GM19324 (cell line): ENCODE results near the gene NRARP.

Experiments
- ATAC-seq: cut with Tn5 transposase; IDR thresholded peaks from one replicate; pipeline ENCODE4 v1.9.1; 2021; ENCODE audit warnings: mild to moderate bottlenecking, moderate library complexity; ENCODE audit not compliant: unreplicated experiment, low FRiP score

The NRARP gene

DNA sequence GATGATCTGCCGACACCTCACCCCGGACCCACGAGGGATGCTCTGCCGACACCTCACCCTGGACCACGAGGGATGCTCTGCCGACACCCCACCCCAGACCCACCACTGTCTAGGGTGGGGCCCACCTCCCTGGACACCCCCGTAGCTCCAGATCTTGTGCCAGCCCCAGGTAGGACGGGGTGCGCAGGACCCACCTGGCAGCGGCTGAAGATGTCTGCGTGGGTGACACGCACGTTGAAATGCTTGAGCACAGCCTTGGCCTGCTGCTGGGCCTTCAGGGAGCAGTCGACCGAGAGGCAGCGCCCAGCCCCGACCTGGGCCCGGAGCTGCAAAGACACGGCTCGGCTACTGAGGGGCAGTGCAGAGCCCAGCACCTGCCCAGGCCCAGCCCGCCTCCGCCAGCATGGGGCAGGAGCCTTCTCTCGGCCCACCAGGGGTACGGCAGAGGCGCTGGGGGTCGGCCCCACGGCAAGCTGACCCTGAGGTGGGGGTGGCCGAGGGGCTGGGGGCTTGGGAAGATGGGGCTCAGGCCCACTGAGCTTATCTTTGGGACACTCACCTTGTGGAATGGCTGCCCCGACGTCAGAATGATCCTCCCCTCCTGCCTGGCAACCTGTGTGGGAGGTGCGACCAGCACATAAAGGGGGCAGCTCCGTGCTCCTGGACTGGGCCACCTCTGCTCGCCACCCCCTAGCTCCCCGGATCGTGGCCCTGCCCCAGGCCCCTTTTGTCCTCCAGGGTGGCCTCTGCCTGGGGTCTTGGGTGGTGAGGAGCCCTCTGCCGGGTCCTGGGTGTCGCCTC, 21.7 kb upstream of the NRARP start:
- no peak for ATAC-seq

DNA sequence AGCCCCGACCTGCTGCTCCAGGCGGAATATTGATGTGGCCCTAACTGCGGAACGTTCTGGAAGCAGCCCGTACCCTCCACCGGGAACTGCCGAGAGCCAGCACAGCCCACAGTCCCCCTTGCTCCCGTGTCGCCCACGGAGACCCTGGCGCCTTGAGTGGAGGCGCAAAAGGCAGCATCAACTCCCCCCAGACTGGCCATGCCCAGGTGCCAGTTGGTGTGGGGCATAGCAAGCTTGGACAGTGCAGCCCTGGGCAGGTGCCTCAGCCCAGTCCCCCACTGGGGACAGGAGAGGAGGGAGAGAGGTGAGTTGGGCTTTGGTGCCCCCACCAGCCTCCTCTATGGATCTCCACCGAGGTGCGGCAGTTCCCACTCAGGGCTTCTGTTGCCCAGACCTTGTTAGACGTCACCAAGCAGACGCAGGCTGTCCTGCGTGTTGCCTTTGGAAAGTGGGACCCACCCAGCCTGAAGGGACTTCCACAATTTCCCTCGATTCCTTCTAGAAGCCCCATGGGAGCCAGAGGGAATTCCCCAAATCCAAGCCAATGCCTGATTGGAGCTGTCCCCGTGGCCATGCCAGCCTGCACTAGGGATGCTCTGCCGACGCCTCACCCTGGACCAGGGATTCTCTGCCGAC, 19.8 kb upstream of the NRARP start:
- no peak for ATAC-seq

DNA sequence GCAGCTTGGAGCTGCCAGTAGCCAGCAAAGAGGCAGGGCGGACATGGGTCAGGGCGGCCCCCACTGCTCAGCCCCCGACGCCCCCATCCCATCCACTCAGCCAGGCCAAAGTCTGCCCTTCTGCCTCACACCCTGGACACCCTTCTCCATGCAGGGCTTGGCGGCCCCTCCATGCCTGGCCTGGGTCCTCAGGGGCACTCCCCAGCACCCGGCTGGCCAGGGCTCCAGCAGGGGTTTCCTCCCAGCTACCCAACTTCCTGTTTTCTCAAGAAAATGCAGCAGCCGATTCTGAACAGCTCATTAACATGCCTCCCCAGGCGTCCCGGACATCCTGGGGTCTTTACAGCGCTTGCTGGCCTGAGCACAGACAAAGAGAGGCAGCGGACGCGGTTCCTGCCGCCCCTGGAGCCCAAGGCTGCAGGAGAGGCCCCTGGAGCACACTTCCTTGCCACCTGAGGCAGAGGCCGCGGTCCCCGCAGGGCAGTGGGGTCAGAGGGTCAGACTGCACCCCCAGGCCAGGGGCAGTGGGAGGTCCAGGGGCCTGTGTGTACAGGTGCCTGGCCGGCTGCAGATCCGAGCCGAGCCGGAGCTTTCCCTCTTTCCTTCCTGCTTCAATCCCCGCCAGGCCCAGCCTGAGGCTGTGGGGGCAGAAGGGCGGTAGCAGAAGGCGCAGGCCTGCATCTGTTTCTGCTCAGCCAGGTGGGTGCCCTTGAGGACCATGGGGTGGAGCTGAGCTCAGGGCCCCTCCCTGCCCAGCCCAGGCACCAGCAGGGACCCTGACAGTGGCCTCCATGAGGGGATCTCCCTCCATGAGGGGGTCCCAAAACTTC, 18.7 kb upstream of the NRARP start:
- ATAC-seq = no peak

DNA sequence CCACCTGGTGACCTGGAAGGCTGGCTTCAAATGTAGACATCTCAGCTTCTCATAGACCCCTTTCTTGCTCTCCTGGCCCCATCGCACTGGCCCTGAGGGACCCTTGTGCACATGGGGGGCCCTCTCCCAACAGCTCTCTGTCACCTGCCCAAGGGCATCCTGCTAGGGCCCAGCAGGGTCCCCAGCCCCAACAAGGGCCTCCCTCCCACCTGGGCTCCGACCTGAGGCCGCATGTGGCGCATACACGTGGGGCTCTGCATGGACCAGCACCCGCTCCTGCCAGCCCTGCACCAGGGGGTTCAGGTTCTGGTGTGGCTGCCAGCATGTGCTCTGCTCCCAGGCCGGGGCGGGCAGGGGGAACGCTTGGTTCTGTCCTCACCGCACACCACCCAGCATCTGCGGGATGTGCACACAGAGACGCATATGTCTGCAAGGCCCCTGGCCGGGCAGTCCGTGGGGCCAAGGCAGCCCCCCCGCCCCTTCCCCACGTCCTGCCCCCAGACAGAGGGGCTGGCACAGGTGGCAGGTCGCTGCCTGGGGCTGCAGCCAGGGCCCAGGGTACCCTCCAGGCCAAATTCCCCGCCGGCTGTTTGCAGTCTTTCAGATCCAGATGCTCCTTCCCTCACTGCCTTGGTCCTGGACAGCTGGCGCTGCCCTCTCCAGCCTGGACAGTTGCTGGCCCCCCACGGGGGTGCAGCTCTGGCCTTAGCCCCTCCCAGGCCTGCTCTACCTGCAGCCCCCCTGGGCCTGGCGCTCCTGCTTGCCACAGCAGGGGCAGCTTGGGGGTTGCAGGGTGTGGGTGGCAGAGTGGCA, 17.9 kb upstream of the NRARP start:
- ATAC-seq = no peak

DNA sequence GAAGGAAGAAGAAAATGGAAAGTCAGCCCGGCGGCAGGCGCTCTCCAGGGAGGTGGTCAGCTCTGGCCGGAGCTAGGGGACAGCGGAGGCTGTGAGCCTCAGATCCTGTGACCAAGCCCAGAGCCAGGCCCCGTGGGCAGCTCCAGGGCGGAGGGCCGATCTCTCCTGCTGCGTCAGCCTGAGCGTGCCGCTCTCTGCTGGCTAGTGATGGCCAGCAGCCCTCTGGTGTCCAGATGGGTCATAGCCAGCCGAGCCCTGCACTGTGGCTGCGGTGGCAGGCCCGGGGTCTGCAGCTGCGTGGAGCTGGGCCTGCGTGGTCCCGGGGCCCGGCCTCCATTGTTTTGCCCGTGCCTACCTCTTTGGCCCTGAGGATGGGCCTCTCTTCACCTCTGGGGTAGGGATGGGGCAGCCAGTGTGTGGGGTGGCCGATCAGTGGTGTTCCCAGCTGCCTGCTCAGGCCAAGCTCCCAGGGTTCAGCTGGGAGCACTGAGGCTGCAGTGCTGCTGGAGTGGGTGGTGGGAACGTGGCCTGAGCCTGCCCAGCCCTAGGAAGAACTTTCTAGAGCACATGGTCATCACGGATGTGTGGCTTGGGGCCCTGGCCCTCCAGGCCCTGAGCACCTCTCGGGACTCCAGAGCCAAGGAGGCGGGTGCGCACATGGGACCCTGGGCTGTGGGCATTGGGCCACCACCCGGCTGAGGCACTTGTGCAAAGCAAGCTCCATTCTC, 17.1 kb upstream of the NRARP start:
- ATAC-seq = no peak

DNA sequence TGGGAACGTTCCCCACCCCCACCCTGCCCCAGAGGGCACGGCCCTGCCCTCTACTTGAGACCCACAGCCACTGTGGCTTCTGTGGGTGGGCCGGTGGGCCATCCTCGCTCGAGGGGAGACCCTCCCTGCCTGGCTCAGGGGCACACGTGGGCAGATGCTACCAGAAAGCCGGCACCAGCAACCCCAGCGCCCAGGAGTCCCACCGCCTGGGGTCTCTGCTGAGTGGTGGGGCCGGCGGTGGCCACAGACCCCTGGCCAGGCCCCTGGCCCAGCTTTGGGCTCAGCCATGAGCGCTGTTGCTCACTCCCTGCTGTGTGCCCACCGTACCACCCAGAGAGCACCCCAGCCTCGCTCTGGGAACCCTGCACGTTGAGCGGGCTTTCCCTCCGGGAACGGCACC, 16.5 kb upstream of the NRARP start:
- ATAC-seq = no peak

DNA sequence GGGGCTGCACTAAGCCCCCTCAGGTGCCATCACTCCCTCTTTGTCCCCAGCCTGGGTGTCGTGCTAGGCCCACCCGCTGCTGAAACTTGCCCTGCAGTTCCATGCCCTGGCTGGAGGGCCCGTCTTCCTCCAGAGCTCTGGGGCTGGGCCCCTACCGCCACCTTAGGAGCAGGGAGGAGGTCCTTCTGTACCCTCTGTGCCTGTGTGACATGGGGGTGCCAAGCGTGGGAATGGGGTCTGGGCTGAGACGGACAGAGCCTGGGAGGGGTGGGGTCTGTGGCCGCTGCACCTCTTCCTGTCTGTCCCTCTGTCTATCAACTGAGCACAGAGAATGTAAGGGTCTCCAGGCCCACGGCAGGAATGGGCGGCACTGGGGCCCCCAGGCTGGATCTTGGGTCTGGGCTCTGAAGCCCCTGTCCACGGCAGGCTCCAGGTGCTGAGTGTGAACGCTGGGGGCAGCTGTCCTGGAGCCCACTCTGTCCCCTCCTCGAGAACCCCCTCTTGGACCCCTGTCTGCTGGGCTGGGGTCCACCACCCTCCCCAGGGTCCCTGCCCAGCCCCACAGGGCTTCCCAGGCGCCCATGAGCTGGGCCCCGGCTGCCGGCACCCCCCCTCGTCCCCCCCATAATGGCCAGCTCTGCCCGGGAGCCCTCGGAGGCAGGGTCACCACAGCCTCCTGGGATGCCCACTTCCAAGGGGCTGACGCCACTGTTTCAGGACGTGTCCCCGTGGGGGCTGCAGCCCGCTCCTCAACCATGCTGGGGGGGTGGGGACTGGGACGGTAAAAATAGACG, 15.8 kb upstream of the NRARP start:
- ATAC-seq = no peak

DNA sequence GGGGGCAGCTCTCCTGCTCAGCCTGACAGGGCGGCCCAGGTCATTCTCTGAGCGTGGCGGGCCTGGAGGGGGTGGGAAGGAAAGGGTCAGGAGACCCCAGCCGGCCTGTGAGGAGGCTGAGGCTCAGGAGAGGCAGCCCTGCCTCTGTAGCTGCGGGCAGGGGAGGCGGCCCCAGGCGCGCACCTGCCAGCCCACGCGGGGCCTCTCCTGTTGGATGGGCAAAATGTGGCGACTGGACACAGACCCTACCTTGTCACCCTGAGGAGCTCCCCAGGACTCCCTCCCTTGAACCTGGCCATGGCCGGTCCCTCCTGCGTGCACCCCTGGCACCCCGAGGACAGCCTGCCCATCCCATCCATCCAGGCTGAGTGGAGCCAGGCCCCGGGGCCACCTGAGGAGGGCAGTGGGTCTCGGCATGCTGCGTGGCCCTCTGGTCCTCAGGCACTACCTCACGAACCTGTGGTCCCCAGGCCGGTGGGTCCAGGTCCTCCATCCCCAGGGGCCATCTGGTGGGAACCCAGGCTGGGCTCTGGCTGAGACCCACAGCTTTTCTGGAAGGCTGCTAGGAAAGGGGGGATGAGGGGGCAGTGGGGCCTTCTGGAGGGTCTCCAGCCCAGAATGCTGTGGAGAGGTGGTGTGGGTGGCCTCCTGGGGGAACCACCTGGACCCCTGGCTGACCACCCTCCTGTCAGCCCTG, 15.1 kb upstream of the NRARP start:
- no peak for ATAC-seq

DNA sequence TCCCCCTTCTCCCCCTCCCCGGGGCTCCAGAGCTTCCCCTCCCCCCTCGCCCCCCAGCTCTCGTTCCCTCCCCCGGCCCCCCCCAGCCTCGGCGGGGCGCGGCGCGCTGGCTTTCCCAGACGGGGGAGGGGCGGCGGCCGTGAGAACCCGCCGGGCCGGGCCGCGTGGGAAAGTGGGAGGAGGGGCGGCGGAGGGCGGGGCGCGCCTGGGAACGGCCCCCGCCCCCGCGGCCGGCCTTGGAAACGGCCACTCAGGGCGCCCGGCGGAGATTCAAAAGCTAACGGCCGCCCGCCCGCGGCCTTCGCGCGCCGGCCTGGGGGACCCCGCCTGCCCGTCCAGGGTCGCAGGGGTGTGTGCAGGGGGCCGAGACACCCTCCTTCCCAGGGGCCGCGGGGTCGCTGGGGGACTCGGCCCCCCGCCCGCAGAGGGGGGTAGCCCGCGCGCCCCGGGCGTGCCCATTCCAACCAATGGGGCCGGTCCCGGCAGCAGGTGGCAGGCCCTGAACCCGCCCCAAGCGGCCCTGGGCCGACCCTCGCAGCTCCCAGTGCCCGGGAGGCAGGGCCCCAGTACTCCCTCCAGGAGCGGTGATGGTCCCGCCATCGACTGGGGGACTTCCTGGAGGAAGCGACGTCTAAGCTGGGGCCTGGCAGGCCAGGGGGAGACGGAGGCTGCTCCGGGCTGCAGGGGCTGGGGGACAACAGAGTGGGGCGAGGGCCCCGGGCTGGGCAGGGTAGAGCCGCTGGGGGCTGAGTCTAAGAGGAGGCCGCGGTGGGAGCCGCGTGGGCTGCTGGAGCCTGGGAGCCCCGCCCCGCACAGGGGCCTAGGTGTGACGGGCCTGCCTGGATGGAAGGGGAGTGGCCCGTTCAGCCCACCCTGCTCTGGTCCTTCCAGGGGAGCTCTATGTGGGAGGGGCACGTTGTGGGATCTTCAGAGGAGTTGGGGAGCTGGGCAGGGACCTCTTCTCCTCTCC, 14.2 kb upstream of the NRARP start:
- ATAC-seq = no peak

DNA sequence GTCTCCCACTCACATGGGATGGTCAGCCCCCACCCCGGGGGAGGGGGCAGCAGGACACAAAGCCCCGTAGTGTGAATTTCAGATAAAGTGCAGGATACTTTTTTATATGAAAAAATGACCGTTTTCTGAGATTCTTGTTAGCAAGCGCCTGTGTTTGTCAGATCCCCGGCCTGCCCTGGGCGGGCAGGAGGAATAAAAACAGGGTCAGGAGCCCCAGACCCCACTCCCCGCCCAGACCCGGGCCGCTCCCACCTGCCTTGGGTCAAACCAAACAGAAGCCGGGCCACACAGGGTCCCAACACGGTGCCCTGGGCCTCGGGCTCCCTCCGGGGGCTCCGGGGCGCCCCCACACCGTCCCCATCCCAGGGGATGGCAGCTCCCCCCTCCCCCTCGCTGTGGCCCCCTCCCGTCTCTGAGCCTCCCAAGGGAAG, 13.5 kb upstream of the NRARP start:
- no peak for ATAC-seq

DNA sequence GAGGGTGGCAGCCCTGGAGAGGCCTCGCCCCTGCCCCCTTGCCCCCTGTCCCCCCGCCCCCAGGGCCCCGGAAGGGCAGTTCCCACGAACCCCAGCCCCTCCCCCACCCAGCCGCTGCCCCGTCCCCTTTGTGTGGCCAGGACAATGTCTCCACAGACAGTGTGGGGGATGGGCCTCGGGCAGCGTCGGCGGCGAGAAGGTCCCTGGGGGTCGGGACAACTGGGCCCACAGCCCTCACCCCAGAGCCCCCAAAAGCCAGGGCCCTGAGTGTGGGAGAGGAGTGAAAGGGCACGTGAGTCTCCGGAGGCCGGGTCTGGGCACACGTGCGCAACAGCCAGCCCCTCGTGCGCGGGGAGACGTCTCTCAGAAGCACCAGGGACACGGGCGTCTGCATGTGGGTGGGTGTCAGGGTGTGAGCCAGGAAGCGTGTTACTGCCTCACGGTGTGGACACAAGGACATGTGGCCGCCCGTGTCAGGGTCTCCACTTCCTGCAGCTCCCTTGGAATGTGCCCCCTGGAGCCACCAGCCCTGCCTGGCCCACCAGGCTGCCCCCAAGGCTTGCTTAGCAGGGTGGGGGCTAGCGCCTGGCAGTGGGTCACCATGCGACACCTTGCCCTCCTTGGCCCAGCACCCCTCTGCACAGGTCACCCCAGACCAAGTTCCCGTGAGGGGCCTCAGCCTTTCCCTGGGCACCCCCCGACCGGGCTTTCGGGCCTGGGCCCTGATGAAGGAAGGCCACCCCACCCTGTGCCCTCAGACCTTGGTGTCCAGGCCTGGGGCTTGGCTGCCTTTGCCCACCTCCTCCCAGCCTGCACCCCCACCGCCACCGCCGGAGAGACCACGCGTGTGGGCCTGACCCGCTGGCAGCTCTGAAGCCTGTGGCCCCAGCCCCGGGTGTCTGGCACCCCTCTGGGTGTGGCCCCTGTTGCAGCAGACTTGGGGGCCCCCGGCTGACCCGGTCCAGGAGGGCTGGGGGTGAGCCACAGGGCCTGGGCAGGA, 12.8 kb upstream of the NRARP start:
- no peak for ATAC-seq

DNA sequence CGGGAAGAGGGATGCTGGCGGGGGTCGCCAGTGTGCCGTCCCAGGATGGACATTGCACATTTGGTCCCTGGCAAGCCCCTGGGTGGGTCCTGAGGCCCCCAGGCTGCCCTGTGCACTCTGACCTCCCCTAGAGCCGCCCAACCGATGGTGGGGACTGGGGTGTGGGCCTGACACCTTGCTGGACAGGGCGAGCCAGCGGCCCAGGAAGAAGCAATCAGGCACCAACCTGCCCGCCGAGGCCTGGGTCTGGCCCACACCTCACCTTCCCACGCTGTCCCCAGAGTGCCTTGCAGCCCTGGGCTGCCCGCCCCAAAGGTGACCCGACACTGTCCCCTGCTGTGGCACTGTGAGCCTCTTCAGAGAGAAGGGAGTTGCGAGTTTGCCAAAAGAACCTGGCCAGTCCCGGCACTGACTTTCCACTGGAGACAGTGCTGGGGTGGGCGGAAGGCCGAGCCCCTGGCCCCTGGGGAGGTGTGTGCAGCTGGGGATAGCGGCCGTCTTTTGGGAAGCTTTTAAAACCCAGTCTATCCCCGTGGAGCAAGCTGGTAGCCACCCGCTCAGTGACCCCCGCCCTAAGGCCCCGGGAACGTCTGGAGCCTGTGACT, 12.0 kb upstream of the NRARP start:
- ATAC-seq = no peak

DNA sequence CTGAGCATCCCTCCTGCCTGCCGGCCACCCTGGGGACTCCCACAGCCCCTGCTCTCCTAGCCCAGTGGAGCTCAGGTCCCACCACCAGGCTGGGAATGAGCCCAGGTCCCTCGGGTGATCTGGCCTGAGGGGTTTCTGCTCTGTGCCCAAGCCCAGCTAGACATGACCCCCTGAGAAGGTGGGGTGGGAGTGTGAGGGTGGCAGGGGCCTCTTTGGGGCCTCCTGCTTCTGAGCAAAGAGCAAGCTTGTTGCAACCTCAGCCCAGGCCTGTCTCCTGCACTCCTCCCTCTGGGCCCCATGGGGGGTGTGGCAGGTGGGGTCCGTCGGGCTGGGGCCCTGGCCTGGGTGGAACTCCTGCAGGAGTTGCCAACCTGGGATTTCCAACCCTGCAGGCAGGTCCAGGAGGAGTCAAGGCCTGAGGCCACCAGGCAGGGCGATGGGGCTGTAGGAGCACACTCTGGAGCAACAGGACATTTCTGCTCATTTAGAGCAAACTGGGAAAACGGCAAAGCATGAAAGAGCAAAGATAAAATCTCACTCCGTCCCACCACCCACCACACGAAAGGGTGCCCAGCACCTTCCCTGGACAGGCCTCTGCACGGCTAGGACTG, 11.4 kb upstream of the NRARP start:
- no peak for ATAC-seq

DNA sequence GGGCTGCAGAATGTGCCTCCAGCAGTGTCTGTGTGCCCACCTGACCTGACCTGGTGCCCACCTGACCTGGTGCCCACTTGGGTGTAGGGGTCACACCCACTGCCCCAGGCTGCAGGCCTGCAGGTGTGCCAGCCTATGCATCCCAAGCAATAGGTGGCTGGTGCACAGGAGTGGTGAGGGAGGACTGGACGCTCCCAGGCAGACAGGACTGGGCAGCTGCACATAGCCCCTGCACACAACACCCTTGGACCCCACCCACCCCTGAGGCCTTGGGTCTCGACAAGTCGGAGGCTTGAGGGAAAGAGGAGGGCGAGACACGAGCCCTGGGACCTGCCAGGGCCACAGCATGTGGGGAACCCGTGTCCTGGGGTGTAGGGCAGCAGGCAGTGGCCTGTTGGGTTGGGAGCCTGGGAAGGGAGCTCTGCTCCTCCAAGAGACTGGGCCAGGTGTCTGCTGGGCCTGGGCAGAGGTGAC, 10.8 kb upstream of the NRARP start:
- ATAC-seq = no peak
